GM12878 (cell line): Measurements from ENCODE around the gene LINGO1. TPM values are rescaled to one million over a fixed set of nuclear protein-coding genes. Genes with fewer than 3 reads are reported as not detected.

Experiments used
- ATAC-seq: fragments of 200-7000 bp; cut with Tn5 transposase; 3 replicates; pipeline ENCODE4 v1.9.1; 2020; ENCODE audit warnings: mild to moderate bottlenecking, moderate library complexity
- BruUV-seq: library from RNA; stranded (reverse); fragments of 400-500 nt; replicated peaks from 2 replicates; lab custom pipeline; 2021; lab: Mats Ljungman, UMichigan
- CTCF ChIA-PET: fragments of 300-600 bp; sonication (Branson Sonifier 250); formaldehyde crosslinking; extraction: SDS; loops from one replicate; lab custom pipeline; 2021; ENCODE audit warnings: inconsistent platforms; lab: Yijun Ruan, JAX
- POLR2A ChIA-PET: fragments of 350-600 bp; formaldehyde crosslinking; extraction: SDS; loops from one replicate; lab custom pipeline; 2021; ENCODE audit warnings: inconsistent platforms; lab: Charles Lee
- RAD21 ChIA-PET: fragments of 300-600 bp; sonication (Branson Sonifier 250); formaldehyde crosslinking; loops from one replicate; lab custom pipeline; 2023; ENCODE audit warnings: antibody characterized with exemption; ENCODE audit not compliant: unreplicated experiment; lab: Charles Lee
- SMC1A ChIA-PET: fragments of 300-600 bp; sonication (Branson Sonifier 250); formaldehyde crosslinking; loops from one replicate; lab custom pipeline; 2023; ENCODE audit not compliant: unreplicated experiment, uncharacterized antibody; lab: Charles Lee
- DNase-seq: peaks from one replicate; pipeline ENCODE4 v3.0.0-alpha.2; 2011; ENCODE audit warnings: low read depth, low spot score
- FAIRE-seq: peaks from 3 replicates; lab custom pipeline; 2011; peaks lifted over from hg19 to GRCh38; lab: Jason Lieb, UNC
- H2AFZ ChIP-seq: 2 replicates; pipeline ENCODE4 v1.6.0; 2011; ENCODE audit warnings: low read depth, low read length, control low read depth; ENCODE audit not compliant: control insufficient read depth
- H3K27ac ChIP-seq: 2 replicates; pipeline ENCODE4 v1.5.1; 2011; ENCODE audit warnings: control low read depth; ENCODE audit not compliant: control insufficient read depth, insufficient read depth
- H3K27me3 ChIP-seq, 2 experiments: replicated peaks in 1 of 2; 2 replicates each; pipeline versions ENCODE4 v1.6.0 to v1.6.1; 2011; ENCODE audit warnings: low read length in 1 of 2; ENCODE audit not compliant: control insufficient read depth in 2 of 2, insufficient read depth in 2 of 2
- H3K36me3 ChIP-seq, 2 experiments: 2 replicates each; pipeline ENCODE4 v1.5.1; 2011; ENCODE audit warnings: low read length in 1 of 2; ENCODE audit not compliant: control insufficient read depth in 2 of 2, insufficient read depth in 2 of 2
- H3K4me1 ChIP-seq: 2 replicates; pipeline ENCODE4 v1.6.1; 2011; ENCODE audit warnings: mild to moderate bottlenecking, low read length, moderate library complexity, mixed read lengths; ENCODE audit not compliant: control insufficient read depth, insufficient read depth
- H3K4me2 ChIP-seq: 2 replicates; pipeline ENCODE4 v1.6.0; 2011; ENCODE audit warnings: control low read depth; ENCODE audit not compliant: control insufficient read depth, insufficient read depth
- H3K4me3 ChIP-seq: fragments of 200-600 bp; sonication (generic); 2 replicates; pipeline ENCODE4 v1.5.1; 2016
- H3K79me2 ChIP-seq: 2 replicates; pipeline ENCODE4 v1.6.0; 2011; ENCODE audit warnings: low read length; ENCODE audit not compliant: control insufficient read depth, insufficient read depth
- H3K9ac ChIP-seq: 2 replicates; pipeline ENCODE4 v1.8.0; 2011; ENCODE audit warnings: low read length, control low read depth, mixed read lengths; ENCODE audit not compliant: control insufficient read depth, insufficient read depth
- H3K9me3 ChIP-seq: replicated peaks from 3 replicates; pipeline ENCODE4 v1.5.1; 2011; ENCODE audit warnings: mild to moderate bottlenecking, low read length; ENCODE audit not compliant: control insufficient read depth, insufficient read depth
- H4K20me1 ChIP-seq: 2 replicates; pipeline ENCODE4 v1.6.0; 2011; ENCODE audit not compliant: control insufficient read depth, insufficient read depth
- YY1 ChIP-seq: IDR thresholded peaks from 2 replicates; pipeline ENCODE4 v1.6.1; 2011; ENCODE audit warnings: low read depth, mild to moderate bottlenecking, low read length
- ZNF622 ChIP-seq: fragments of 450-650 bp; IDR thresholded peaks from 2 replicates; pipeline ENCODE4 v1.6.1; 2017; ENCODE audit warnings: mild to moderate bottlenecking, inconsistent platforms
- WGBS: methylation state at CpG from one replicate; pipeline ENCODE4 v1.1.6; 2016; ENCODE audit warnings: low lambda C conversion rate; ENCODE audit not compliant: insufficient replicate concordance, insufficient coverage; ENCODE audit errors: missing lambda C conversion rate; 5-methylcytosine and 5-hydroxymethylcytosine counted together
- in situ Hi-C: fragments of 300-500 bp; cut with MboI; formaldehyde crosslinking; loops from 9 replicates; pipeline ENCODE4 v1.14.3; 2018; ENCODE audit warnings: mixed read lengths
- intact Hi-C: fragments of 100-400 bp; cut with micrococcal nuclease; formaldehyde crosslinking; loops from one replicate; pipeline ENCODE4 v1.14.2; 2022; ENCODE audit not compliant: unreplicated experiment
- polyA plus RNA-seq, 11 experiments: library from polyadenylated mRNA; depleted of rRNA in 4 of 11; unstranded in 6 of 11; stranded (reverse) in 5 of 11; fragments of >200 nt; fragmentation: Nextera tagmentation in 4 of 11; fragmentation: Illumina TruSeq in 1 of 11; extraction: Ambion mirVana in 4 of 11; extraction: Trizol in 1 of 11; gene quantifications; 1 replicate in 1 of 11; 2 replicates in 10 of 11; pipeline versions ENCODE4 v1.2.1 to v1.2.3, GENCODE V29; 2011 to 2016; ENCODE audit warnings: inconsistent platforms in 2 of 11, missing spikeins in 2 of 11, low read depth in 1 of 11
- total RNA-seq, 4 experiments: library from RNA; depleted of rRNA in 3 of 4; stranded (reverse); fragments of >200 nt in 3 of 4; fragmentation: Illumina TruSeq in 1 of 4; extraction: Trizol in 1 of 4; gene quantifications; 2 replicates each; pipeline versions ENCODE4 v1.2.1 to v1.2.3, GENCODE V29; 2013 to 2021
- TF ChIP-seq, protein P1 (sequence below), 3 experiments: IDR thresholded peaks in 2 of 3; conservative IDR thresholded peaks in 1 of 3; 2 replicates each; pipeline ENCODE4 v1.5.1; 2011; ENCODE audit warnings: low read depth in 3 of 3, low read length in 3 of 3, mild to moderate bottlenecking in 3 of 3, control low read depth in 2 of 3, moderate library complexity in 2 of 3, inconsistent platforms in 1 of 3, mixed read lengths in 1 of 3; ENCODE audit not compliant: control insufficient read depth in 2 of 3, insufficient read depth in 1 of 3; ENCODE audit errors: extremely low read depth in 1 of 3

The LINGO1 gene
- total and polyA plus RNA-seq, 10 of the 15 experiments (the other 5 are each of a cell fraction or from before 2014, with no cell fraction given), result 0.04 to 3.9 (median 0.17) TPM; not detected in 6

GRCh38 chr15:77630956-77631744 is 1.6 kb downstream of the LINGO1 start (continued):
- TF ChIP-seq, protein P1, sequence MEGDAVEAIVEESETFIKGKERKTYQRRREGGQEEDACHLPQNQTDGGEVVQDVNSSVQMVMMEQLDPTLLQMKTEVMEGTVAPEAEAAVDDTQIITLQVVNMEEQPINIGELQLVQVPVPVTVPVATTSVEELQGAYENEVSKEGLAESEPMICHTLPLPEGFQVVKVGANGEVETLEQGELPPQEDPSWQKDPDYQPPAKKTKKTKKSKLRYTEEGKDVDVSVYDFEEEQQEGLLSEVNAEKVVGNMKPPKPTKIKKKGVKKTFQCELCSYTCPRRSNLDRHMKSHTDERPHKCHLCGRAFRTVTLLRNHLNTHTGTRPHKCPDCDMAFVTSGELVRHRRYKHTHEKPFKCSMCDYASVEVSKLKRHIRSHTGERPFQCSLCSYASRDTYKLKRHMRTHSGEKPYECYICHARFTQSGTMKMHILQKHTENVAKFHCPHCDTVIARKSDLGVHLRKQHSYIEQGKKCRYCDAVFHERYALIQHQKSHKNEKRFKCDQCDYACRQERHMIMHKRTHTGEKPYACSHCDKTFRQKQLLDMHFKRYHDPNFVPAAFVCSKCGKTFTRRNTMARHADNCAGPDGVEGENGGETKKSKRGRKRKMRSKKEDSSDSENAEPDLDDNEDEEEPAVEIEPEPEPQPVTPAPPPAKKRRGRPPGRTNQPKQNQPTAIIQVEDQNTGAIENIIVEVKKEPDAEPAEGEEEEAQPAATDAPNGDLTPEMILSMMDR (IDR thresholded peaks at IDR 0.05 in 2 of 3, conservative IDR thresholded peaks at IDR 0.05 in 1 of 3; ENCODE audit: control insufficient read depth in 2 of 3, extremely low read depth in 1 of 3, insufficient read depth in 1 of 3, low read depth in 3 of 3, low read length in 3 of 3), result no peak

DNA sequence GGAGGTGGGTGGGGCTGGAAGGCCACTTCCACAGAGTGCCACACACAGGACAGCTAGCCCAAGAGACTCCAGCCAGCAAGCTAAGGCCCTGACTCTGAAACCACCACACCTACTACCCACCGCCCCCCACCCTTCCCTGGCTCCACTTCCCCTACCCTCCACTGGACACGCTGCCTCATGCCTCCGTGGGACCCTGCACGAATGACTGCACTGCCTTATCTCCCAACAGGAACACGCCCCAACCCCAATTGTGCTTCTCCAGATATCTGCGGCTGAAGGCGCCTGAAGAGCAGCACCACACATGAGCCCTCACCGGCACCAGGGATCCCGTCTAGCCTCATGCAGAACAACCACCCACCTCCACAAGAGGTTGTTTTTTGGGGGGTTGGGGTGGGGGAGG is 2.7 kb downstream of the LINGO1 start:
- Histone ChIP-seq H3K9ac (no peak overlapping the region), H3K4me2 (no peak overlapping the region), H3K9me3 (no peaks in the 10 kb centered on the region), H3K36me3 (no peaks in the 10 kb centered on the region), H2AFZ (no peak overlapping the region), H3K4me3 (no peak overlapping the region), H4K20me1 (no peaks in the 10 kb centered on the region), H3K27me3 (peaks cover 14 to 17% of the 10 kb centered on the region in 2 experiments), H3K79me2 (no peaks in the 10 kb centered on the region), H3K4me1 (no peaks in the 10 kb centered on the region; the same call in 1 of the 2 replicates), H3K27ac (no peak overlapping the region)
- ChIA-PET CTCF (interaction anchor here (1.1 to 5.0 kb wide), 2 partner anchors 13 to 191 kb away, joined by 3 to 17 read pairs; no protein-coding TSS in a partner anchor), SMC1A (no interaction called here), RAD21 (no interaction called here), POLR2A (interaction anchor here (0.6 kb wide), 1 partner anchor 1661 kb away, joined by 4 read pairs; no protein-coding TSS in a partner anchor)
- ATAC-seq (no peak), DNase-seq (no peak), FAIRE-seq (no peak)
- 41% methylated on average over 9 of the region's 9 CpGs for WGBS
- in situ Hi-C loops (loop anchor here (25.0 kb wide), 1 partner anchor 182 kb away; no protein-coding TSS in a partner anchor), intact Hi-C loops (loop anchor here (5.0 kb wide), 1 partner anchor 443 kb away; no protein-coding TSS in a partner anchor)
- TF ChIP-seq ZNF622 (no peak), YY1 (no peak)
- BruUV-seq, result no TSS peak
